ENCODE measurements around the gene LSP1.
"Not testable (repeated sequence)": the region's sequence is repeated elsewhere in the genome, so short reads cannot be mapped to it uniquely, and the experiment has no call there.

Gene LSP1, protein sequence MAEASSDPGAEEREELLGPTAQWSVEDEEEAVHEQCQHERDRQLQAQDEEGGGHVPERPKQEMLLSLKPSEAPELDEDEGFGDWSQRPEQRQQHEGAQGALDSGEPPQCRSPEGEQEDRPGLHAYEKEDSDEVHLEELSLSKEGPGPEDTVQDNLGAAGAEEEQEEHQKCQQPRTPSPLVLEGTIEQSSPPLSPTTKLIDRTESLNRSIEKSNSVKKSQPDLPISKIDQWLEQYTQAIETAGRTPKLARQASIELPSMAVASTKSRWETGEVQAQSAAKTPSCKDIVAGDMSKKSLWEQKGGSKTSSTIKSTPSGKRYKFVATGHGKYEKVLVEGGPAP

GRCh38 chr11:1852877-1853276 is at the start of gene LSP1:
Gene LSP1 (plus strand): TSS chr11:1853084. CDS start chr11:1853145, 61 bp downstream.
- Mint-ChIP-seq H3K36me3 (ENCODE audit: low read depth) (peaks cover 20% of the 10 kb centered on the region), H3K9me3 (no peaks in the 10 kb centered on the region), H3K27ac (peak within 1 kb of the TSS; percentile 95), H3K4me3 (peak within 1 kb of the TSS; percentile 94), H3K4me1 (ENCODE audit: low read depth) (peaks cover 79% of the 10 kb centered on the region), H3K27me3 (no peaks in the 10 kb centered on the region)
- peak; percentile 86 for DNase-seq

- no peak overlapping the region for H3K4me3 Mint-ChIP-seq
- H3K36me3 Mint-ChIP-seq (ENCODE audit: low read depth), result no peaks in the 10 kb centered on the region
- H3K9me3 Mint-ChIP-seq, result no peaks in the 10 kb centered on the region
- no peak overlapping the region for H3K27ac Mint-ChIP-seq
- peaks cover 34% of the 10 kb centered on the region for H3K27me3 Mint-ChIP-seq
- no peak for DNase-seq
- H3K4me1 Mint-ChIP-seq (ENCODE audit: low read depth), result no peaks in the 10 kb centered on the region
Observed at GRCh38 chr11:1803246-1803645, 49.6 kb upstream of the LSP1 start.

DNA sequence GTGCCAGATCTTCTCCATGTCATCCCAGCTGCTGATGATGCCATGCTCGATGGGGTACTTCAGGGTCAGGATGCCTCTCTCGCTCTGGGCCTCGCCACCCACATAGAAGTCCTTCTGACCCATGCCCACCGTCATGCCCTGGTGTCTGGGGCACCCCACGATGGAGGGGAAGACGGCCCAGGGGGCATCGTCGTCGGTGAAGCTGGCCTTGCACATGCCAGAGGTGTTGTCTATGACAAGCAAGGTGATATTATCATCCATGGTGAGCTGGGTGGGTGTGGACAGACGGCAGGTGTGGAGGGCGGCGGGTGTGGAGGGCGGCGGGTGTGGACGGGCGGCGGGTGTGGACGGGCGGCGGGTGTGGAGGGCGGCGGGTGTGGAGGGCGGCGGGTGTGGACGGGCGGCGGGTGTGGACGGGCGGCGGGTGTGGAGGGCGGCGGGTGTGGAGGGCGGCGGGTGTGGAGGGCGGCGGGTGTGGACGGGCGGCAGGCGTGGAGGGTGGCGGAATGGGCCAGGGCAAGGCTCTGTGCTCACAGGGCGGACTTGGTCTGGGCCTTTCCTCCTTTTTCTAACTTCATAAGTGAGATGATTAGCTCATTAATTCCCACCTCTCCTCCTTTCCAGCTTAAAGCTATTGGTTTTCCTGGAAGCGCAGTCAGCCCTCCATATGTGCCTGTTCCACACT is 48.9 kb upstream of the LSP1 start:
- H3K27me3 Mint-ChIP-seq, result peaks cover 29% of the 10 kb centered on the region
- not testable (repeated sequence) for H3K9me3 Mint-ChIP-seq; H3K4me1 Mint-ChIP-seq (ENCODE audit: low read depth); H3K36me3 Mint-ChIP-seq (ENCODE audit: low read depth); H3K27ac Mint-ChIP-seq; DNase-seq; H3K4me3 Mint-ChIP-seq

- Mint-ChIP-seq H3K4me3 (no peak overlapping the region), H3K4me1 (ENCODE audit: low read depth) (no peaks in the 10 kb centered on the region), H3K27me3 (peaks cover 28% of the 10 kb centered on the region), H3K36me3 (ENCODE audit: low read depth) (no peaks in the 10 kb centered on the region), H3K9me3 (no peaks in the 10 kb centered on the region), H3K27ac (no peak overlapping the region)
- DNase-seq, result no peak
Observed at GRCh38 chr11:1805525-1805924, 47.4 kb upstream of the LSP1 start.

DNA sequence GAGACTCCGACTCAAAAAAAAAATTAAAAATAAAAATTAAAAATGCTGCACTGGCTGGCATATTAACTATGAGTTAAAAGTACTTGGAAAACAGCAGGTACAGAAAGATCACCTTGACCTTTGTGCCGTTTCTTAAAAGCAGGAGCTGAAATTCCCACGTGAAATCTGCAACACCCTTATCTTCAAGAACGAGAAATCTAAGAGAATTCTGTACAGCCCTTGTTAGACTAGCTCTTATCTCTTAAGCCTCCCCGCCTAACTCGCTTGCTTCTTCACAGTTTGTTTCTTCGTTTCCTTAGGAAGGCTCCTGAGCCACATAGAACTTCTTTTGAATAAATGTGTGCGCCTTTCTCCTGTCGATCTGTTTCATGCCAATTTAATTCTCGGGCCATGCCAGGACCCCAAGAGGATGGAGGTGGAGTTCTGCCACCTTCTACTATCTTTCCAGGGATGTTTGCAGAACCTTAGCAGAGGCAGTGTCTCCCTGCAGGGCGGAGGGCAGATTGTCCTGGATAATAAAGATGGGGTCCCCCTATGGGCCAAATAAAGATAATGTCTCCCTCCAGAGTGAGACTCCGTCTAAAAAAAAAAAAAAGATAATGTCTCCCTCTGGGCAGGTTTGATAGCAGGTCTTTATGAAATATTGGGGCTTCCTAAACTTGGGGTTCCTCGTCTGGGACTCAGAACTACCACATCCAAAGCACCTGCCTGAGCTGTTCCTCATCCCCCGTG is 45.5 kb upstream of the LSP1 start:
- H3K27ac Mint-ChIP-seq, result no peak overlapping the region
- no peak for DNase-seq
- peaks cover 27% of the 10 kb centered on the region for H3K27me3 Mint-ChIP-seq
- no peaks in the 10 kb centered on the region for H3K36me3 Mint-ChIP-seq (ENCODE audit: low read depth)
- H3K9me3 Mint-ChIP-seq, result no peaks in the 10 kb centered on the region
- H3K4me3 Mint-ChIP-seq, result no peak overlapping the region
- H3K4me1 Mint-ChIP-seq (ENCODE audit: low read depth), result no peaks in the 10 kb centered on the region

GRCh38 chr11:1810761-1811160 is 42.1 kb upstream of the LSP1 start:
- no peak overlapping the region for H3K27ac Mint-ChIP-seq
- H3K27me3 Mint-ChIP-seq, result peaks cover 7% of the 10 kb centered on the region
- H3K36me3 Mint-ChIP-seq (ENCODE audit: low read depth), result no peaks in the 10 kb centered on the region
- H3K4me1 Mint-ChIP-seq (ENCODE audit: low read depth), result no peaks in the 10 kb centered on the region
- no peaks in the 10 kb centered on the region for H3K9me3 Mint-ChIP-seq
- DNase-seq, result no peak
- no peak overlapping the region for H3K4me3 Mint-ChIP-seq

GRCh38 chr11:1812274-1812673 is 40.6 kb upstream of the LSP1 start:
- H3K27ac Mint-ChIP-seq, result no peak overlapping the region
- no peaks in the 10 kb centered on the region for H3K9me3 Mint-ChIP-seq
- DNase-seq, result no peak
- no peak overlapping the region for H3K4me3 Mint-ChIP-seq
- H3K36me3 Mint-ChIP-seq (ENCODE audit: low read depth), result no peaks in the 10 kb centered on the region
- no peaks in the 10 kb centered on the region for H3K4me1 Mint-ChIP-seq (ENCODE audit: low read depth)
- peaks cover 7% of the 10 kb centered on the region for H3K27me3 Mint-ChIP-seq

- Mint-ChIP-seq H3K4me3 (no peak overlapping the region), H3K4me1 (ENCODE audit: low read depth) (no peaks in the 10 kb centered on the region), H3K27me3 (peaks cover 7% of the 10 kb centered on the region), H3K27ac (no peak overlapping the region), H3K9me3 (no peaks in the 10 kb centered on the region), H3K36me3 (ENCODE audit: low read depth) (no peaks in the 10 kb centered on the region)
- no peak for DNase-seq
Observed at GRCh38 chr11:1812801-1813200, 40.1 kb upstream of the LSP1 start.

DNA sequence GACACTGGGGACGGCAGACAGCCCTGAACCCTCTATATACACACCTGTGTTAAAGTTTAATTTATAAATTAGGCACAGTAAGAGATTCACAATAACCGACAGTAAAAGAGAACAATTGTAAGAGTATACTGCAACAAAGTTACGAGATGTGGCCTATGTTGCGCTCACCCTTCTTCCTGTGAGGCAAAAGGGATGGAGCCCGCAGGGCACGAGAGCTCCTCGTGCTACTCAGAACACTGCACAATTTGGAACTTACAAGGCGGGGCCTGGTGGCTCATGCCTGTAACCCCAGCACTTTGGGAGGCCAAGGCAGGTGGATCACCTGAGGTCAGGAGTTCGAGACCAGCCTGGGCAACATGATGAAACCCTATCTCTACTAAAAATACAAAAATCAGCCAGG is 39.5 kb upstream of the LSP1 start:
- H3K4me3 Mint-ChIP-seq; H3K4me1 Mint-ChIP-seq (ENCODE audit: low read depth); H3K36me3 Mint-ChIP-seq (ENCODE audit: low read depth); H3K27ac Mint-ChIP-seq; H3K27me3 Mint-ChIP-seq; H3K9me3 Mint-ChIP-seq; DNase-seq: not testable (repeated sequence)

GRCh38 chr11:1814691-1815090 is 38.2 kb upstream of the LSP1 start:
- no peak for DNase-seq
- Mint-ChIP-seq H3K27ac (no peak overlapping the region), H3K4me1 (ENCODE audit: low read depth) (no peaks in the 10 kb centered on the region), H3K36me3 (ENCODE audit: low read depth) (no peaks in the 10 kb centered on the region), H3K4me3 (no peak overlapping the region), H3K27me3 (peaks cover 7% of the 10 kb centered on the region), H3K9me3 (no peaks in the 10 kb centered on the region)

DNA sequence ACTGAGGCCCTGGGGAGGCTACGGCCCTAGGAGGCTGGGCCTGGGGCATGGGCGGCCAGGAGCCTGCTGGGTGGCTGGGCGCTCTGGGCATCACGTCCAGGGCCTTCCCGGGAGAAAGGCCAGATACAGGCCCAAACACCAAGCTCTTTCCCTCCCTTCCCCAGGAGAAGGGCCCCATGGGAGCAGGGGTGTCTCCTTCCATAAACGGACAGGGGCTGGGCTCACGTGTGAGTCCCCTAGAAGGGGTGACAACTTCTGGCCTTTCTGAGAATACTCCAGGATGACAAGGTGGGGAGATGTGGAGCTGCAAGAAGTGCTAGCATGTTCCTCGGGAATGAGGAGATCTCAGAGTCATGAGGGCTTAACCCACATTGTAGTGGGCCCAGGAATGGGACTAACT is 37.6 kb upstream of the LSP1 start:
- Mint-ChIP-seq H3K27me3 (peaks cover 7% of the 10 kb centered on the region), H3K4me1 (ENCODE audit: low read depth) (no peaks in the 10 kb centered on the region), H3K4me3 (no peak overlapping the region), H3K36me3 (ENCODE audit: low read depth) (no peaks in the 10 kb centered on the region), H3K9me3 (no peaks in the 10 kb centered on the region), H3K27ac (no peak overlapping the region)
- DNase-seq, result no peak

DNA sequence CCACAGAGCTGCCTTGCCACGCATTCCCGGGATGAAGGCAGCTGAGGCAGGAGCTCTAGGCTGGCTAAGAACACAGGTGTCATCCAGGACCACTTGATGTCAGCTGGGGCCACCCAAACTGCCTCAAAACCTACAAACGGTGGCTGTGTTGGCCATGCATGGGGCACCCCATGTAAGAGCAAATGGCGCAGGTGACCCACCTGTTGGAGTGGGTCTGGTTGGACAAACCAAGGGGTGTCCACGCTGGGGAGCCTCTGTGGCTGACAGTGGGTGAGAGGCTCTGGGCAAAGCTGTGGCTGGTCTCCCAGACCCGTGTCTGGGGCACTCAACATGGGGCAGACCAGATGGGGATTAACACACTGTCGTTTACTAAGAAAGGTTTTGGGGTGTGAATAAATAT is 37.1 kb upstream of the LSP1 start:
- H3K27me3 Mint-ChIP-seq, result peaks cover 7% of the 10 kb centered on the region
- DNase-seq, result no peak
- H3K4me1 Mint-ChIP-seq (ENCODE audit: low read depth), result no peaks in the 10 kb centered on the region
- H3K4me3 Mint-ChIP-seq, result no peak overlapping the region
- no peaks in the 10 kb centered on the region for H3K36me3 Mint-ChIP-seq (ENCODE audit: low read depth)
- no peaks in the 10 kb centered on the region for H3K9me3 Mint-ChIP-seq
- no peak overlapping the region for H3K27ac Mint-ChIP-seq

- Mint-ChIP-seq H3K36me3 (ENCODE audit: low read depth) (no peaks in the 10 kb centered on the region), H3K27me3 (peaks cover 3% of the 10 kb centered on the region), H3K27ac (no peak overlapping the region), H3K9me3 (no peaks in the 10 kb centered on the region), H3K4me3 (no peak overlapping the region), H3K4me1 (ENCODE audit: low read depth) (no peaks in the 10 kb centered on the region)
- no peak for DNase-seq
Observed at GRCh38 chr11:1817000-1817399, 35.9 kb upstream of the LSP1 start.

DNA sequence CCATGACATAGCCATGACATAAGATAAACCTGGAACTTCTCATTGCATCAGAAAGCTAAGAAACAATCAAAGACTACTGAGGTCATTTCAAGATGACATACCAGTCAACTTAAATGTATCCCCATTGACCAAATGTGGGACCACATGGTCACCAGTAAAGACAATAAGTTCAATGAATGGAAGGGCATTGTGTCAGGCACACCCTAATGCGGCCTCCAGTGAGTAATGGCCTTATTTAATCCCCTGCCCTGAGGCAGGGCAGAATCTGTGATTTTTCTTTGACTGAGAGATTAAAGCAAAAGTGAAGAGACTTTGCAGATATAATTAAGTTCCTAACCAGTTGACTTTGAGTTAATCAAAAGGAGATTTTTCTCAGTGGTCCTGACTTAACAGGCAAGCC is 35.4 kb upstream of the LSP1 start:
- no peak overlapping the region for H3K27ac Mint-ChIP-seq
- no peaks in the 10 kb centered on the region for H3K27me3 Mint-ChIP-seq
- no peak overlapping the region for H3K4me3 Mint-ChIP-seq
- DNase-seq, result no peak
- H3K9me3 Mint-ChIP-seq, result no peaks in the 10 kb centered on the region
- no peaks in the 10 kb centered on the region for H3K36me3 Mint-ChIP-seq (ENCODE audit: low read depth)
- H3K4me1 Mint-ChIP-seq (ENCODE audit: low read depth), result no peaks in the 10 kb centered on the region

DNA sequence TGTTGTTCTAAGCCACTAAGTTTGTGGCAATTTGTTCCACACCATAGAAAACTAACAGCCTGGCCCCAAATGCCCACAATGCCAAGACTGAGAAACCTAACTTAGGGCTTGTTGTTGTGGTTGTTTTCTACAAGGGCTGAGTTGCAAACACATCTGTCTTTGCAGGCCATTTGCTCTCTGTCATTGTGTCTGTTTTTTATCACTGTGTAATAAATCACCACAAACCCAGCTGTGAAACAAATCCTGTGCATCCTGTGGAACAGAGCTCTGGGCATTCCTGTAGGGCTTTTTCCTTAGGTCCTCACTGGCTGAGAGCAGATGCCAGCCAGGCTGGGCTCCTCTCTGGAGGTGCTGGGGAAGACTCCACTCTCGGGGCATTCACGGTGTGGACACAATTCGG is 33.8 kb upstream of the LSP1 start:
- Mint-ChIP-seq H3K9me3 (no peaks in the 10 kb centered on the region), H3K27me3 (peaks cover 1% of the 10 kb centered on the region), H3K27ac (no peak overlapping the region), H3K36me3 (ENCODE audit: low read depth) (no peaks in the 10 kb centered on the region), H3K4me1 (ENCODE audit: low read depth) (no peaks in the 10 kb centered on the region), H3K4me3 (no peak overlapping the region)
- no peak for DNase-seq
